GM23338 (cell line): ENCODE results near the gene SEC16A. TPM values are rescaled to one million over a fixed set of nuclear protein-coding genes. Genes with fewer than 3 reads are reported as not detected.

Experiments
- ATAC-seq: fragments of 200-7000 bp; cut with Tn5 transposase; 3 replicates; pipeline ENCODE4 v1.9.1; 2020
- DNase-seq: peaks from one replicate; pipeline ENCODE4 v3.0.0-alpha.2; 2015; ENCODE audit warnings: low spot score
- H2AFZ ChIP-seq: fragments of 200-600 bp; sonication (generic); 2 replicates; pipeline ENCODE4 v1.8.0; 2016; ENCODE audit warnings: antibody characterized with exemption, mild to moderate bottlenecking, moderate library complexity
- H3F3A ChIP-seq: fragments of 200-600 bp; sonication (generic); replicated peaks from 2 replicates; pipeline ENCODE4 v1.8.0; 2017; ENCODE audit warnings: antibody characterized with exemption, mixed run types, low read depth
- H3K27ac ChIP-seq: fragments of 200-600 bp; sonication (generic); 2 replicates; pipeline ENCODE4 v1.6.1; 2016; ENCODE audit warnings: low read depth
- H3K27me3 ChIP-seq: fragments of 200-600 bp; sonication (generic); 2 replicates; pipeline ENCODE4 v1.8.0; 2016; ENCODE audit warnings: mild to moderate bottlenecking, mixed run types, moderate library complexity; ENCODE audit not compliant: insufficient read depth
- H3K36me3 ChIP-seq: fragments of 200-600 bp; sonication (generic); 2 replicates; pipeline ENCODE4 v1.8.0; 2016; ENCODE audit warnings: mild to moderate bottlenecking; ENCODE audit not compliant: insufficient read depth
- H3K4me1 ChIP-seq: fragments of 200-600 bp; sonication (generic); 2 replicates; pipeline ENCODE4 v1.8.0; 2016; ENCODE audit warnings: mild to moderate bottlenecking, moderate library complexity; ENCODE audit not compliant: insufficient read depth
- H3K4me2 ChIP-seq: fragments of 200-600 bp; sonication (generic); 2 replicates; pipeline ENCODE4 v1.7.1; 2017; ENCODE audit warnings: mixed run types
- H3K4me3 ChIP-seq: fragments of 200-600 bp; sonication (generic); 2 replicates; pipeline ENCODE4 v1.6.1; 2016; ENCODE audit warnings: mixed run types
- H3K79me2 ChIP-seq: fragments of 200-600 bp; sonication (generic); replicated peaks from 2 replicates; pipeline ENCODE4 v1.8.0; 2017; ENCODE audit warnings: mild to moderate bottlenecking; ENCODE audit not compliant: insufficient read depth
- H3K9me2 ChIP-seq: fragments of 200-600 bp; sonication (generic); 2 replicates; pipeline ENCODE4 v1.8.0; 2017; ENCODE audit not compliant: insufficient read depth
- H4K20me1 ChIP-seq: fragments of 200-600 bp; sonication (generic); replicated peaks from 2 replicates; pipeline ENCODE4 v1.8.0; 2017; ENCODE audit warnings: mild to moderate bottlenecking; ENCODE audit not compliant: insufficient read depth
- H3K27ac Mint-ChIP-seq: 2 replicates; pipeline ENCODE4 v1.8.0; 2020; ENCODE audit warnings: inconsistent platforms, mild to moderate bottlenecking, moderate library complexity, mixed read lengths
- H3K27me3 Mint-ChIP-seq: 3 replicates; pipeline ENCODE4 v1.8.0; 2022; ENCODE audit warnings: low read depth, mild to moderate bottlenecking, moderate library complexity, mixed read lengths, inconsistent platforms; ENCODE audit not compliant: insufficient read depth, poor library complexity
- H3K36me3 Mint-ChIP-seq: 3 replicates; pipeline ENCODE4 v1.8.0; 2021; ENCODE audit warnings: low read depth, mild to moderate bottlenecking, inconsistent platforms, moderate library complexity, mixed read lengths
- H3K4me1 Mint-ChIP-seq: 3 replicates; pipeline ENCODE4 v1.8.0; 2020; ENCODE audit warnings: mild to moderate bottlenecking, inconsistent platforms, mixed read lengths
- H3K4me3 Mint-ChIP-seq: 3 replicates; pipeline ENCODE4 v1.8.0; 2021; ENCODE audit warnings: moderate library complexity, mild to moderate bottlenecking, inconsistent platforms, mixed read lengths
- H3K9me3 Mint-ChIP-seq: 3 replicates; pipeline ENCODE4 v1.8.0; 2020; ENCODE audit warnings: moderate library complexity, mild to moderate bottlenecking, inconsistent platforms, mixed read lengths
- JUNB ChIP-seq: IDR thresholded peaks from one replicate; pipeline ENCODE4 v1.6.1; 2016; ENCODE audit warnings: antibody characterized with exemption; ENCODE audit not compliant: unreplicated experiment
- ZNF114 ChIP-seq: fragments of 250-450 bp; sonication (Bioruptor Pico); IDR thresholded peaks from 2 replicates; pipeline ENCODE4 v1.5.0; 2020; ENCODE audit warnings: mild to moderate bottlenecking, moderate library complexity
- ZNF331 ChIP-seq: fragments of 250-450 bp; sonication (Bioruptor Pico); IDR thresholded peaks from 2 replicates; pipeline ENCODE4 v1.5.0; 2020; ENCODE audit warnings: low read depth, mild to moderate bottlenecking, moderate library complexity
- polyA plus RNA-seq: library from polyadenylated mRNA; unstranded; fragments of >200 nt; fragmentation: Nextera tagmentation; extraction: Ambion mirVana; gene quantifications from 2 replicates; pipeline ENCODE4 v1.2.1, GENCODE V29; 2016
- total RNA-seq: library from RNA; depleted of rRNA; stranded (reverse); fragments of >200 nt; shearing (Covaris generic); gene quantifications from 2 replicates; pipeline ENCODE4 v1.2.3, GENCODE V29; 2014
- TF ChIP-seq, protein P1 (sequence below): IDR thresholded peaks from 2 replicates; pipeline ENCODE4 v1.6.1; 2016; ENCODE audit warnings: antibody characterized with exemption
- TF ChIP-seq, protein P2 (sequence below), 2 experiments: fragments of 200-600 bp in 1 of 2; sonication (generic) in 1 of 2; conservative IDR thresholded peaks; 2 replicates each; pipeline versions ENCODE4 v1.5.1 to v1.6.1; 2016 to 2017; ENCODE audit warnings: antibody characterized with exemption in 2 of 2, low read depth in 2 of 2, mild to moderate bottlenecking in 2 of 2, moderate library complexity in 1 of 2
- TF ChIP-seq, protein P3 (sequence below): fragments of 250-450 bp; sonication (Bioruptor Pico); IDR thresholded peaks from 2 replicates; pipeline ENCODE4 v1.5.0; 2020; ENCODE audit warnings: mild to moderate bottlenecking, moderate library complexity

SEC16A gene
- total and polyA plus RNA-seq, 2 experiments from 2014 or later: 34.0 to 59.2 TPM

DNA sequence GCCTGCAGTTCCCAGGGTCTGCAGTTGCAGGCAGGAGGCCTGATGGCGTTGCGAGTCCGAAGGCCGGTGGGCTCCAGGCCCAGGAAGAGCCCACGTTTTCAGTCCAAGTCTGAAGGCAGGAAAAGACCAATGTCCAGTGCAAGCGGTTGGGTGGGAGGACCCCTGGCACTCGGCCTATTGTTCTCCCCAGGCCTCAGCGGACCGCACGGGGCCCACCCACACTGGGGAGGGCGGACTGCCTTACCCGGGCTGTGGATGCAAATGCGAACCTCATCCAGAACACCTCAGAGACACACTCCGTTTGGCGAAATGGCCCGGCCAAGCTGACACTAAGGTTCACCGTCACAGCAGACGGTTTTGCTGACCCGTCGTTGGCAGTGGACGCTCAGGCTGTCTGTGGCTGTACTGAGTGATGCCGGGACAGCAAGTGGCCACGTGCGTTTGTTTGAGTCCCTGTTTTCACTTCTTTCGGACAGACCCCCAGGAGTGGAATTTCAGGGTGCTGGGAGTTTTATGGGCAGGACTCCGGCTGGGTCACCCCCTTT lies 10.2 kb upstream of the SEC16A start:
- Mint-ChIP-seq H3K36me3 (peaks cover 6% of the 10 kb centered on the region; the same call in 2 of the 3 replicates), H3K4me3 (no peak overlapping the region), H3K27ac (no peak overlapping the region), H3K4me1 (no peaks in the 10 kb centered on the region), H3K9me3 (no peaks in the 10 kb centered on the region), H3K27me3 (peaks cover 6% of the 10 kb centered on the region)
- 0 out of 2 replicates have a peak, but pooled peaks cover 5% of the 10 kb centered on the region for H3K36me3 ChIP-seq
- DNase-seq: no peak
- H3F3A ChIP-seq: 0 out of 2 replicates have a peak, but pooled peaks cover 4% of the 10 kb centered on the region
- TF ChIP-seq, protein P1, sequence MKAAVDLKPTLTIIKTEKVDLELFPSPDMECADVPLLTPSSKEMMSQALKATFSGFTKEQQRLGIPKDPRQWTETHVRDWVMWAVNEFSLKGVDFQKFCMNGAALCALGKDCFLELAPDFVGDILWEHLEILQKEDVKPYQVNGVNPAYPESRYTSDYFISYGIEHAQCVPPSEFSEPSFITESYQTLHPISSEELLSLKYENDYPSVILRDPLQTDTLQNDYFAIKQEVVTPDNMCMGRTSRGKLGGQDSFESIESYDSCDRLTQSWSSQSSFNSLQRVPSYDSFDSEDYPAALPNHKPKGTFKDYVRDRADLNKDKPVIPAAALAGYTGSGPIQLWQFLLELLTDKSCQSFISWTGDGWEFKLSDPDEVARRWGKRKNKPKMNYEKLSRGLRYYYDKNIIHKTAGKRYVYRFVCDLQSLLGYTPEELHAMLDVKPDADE: no peak
- TF ChIP-seq, protein P2, sequence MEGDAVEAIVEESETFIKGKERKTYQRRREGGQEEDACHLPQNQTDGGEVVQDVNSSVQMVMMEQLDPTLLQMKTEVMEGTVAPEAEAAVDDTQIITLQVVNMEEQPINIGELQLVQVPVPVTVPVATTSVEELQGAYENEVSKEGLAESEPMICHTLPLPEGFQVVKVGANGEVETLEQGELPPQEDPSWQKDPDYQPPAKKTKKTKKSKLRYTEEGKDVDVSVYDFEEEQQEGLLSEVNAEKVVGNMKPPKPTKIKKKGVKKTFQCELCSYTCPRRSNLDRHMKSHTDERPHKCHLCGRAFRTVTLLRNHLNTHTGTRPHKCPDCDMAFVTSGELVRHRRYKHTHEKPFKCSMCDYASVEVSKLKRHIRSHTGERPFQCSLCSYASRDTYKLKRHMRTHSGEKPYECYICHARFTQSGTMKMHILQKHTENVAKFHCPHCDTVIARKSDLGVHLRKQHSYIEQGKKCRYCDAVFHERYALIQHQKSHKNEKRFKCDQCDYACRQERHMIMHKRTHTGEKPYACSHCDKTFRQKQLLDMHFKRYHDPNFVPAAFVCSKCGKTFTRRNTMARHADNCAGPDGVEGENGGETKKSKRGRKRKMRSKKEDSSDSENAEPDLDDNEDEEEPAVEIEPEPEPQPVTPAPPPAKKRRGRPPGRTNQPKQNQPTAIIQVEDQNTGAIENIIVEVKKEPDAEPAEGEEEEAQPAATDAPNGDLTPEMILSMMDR (conservative IDR thresholded peaks at IDR 0.05; ENCODE audit: low read depth in 2 of 2): no peak
- TF ChIP-seq ZNF114 (CRISPR knock-in tag): no peak
- TF ChIP-seq, protein P3, sequence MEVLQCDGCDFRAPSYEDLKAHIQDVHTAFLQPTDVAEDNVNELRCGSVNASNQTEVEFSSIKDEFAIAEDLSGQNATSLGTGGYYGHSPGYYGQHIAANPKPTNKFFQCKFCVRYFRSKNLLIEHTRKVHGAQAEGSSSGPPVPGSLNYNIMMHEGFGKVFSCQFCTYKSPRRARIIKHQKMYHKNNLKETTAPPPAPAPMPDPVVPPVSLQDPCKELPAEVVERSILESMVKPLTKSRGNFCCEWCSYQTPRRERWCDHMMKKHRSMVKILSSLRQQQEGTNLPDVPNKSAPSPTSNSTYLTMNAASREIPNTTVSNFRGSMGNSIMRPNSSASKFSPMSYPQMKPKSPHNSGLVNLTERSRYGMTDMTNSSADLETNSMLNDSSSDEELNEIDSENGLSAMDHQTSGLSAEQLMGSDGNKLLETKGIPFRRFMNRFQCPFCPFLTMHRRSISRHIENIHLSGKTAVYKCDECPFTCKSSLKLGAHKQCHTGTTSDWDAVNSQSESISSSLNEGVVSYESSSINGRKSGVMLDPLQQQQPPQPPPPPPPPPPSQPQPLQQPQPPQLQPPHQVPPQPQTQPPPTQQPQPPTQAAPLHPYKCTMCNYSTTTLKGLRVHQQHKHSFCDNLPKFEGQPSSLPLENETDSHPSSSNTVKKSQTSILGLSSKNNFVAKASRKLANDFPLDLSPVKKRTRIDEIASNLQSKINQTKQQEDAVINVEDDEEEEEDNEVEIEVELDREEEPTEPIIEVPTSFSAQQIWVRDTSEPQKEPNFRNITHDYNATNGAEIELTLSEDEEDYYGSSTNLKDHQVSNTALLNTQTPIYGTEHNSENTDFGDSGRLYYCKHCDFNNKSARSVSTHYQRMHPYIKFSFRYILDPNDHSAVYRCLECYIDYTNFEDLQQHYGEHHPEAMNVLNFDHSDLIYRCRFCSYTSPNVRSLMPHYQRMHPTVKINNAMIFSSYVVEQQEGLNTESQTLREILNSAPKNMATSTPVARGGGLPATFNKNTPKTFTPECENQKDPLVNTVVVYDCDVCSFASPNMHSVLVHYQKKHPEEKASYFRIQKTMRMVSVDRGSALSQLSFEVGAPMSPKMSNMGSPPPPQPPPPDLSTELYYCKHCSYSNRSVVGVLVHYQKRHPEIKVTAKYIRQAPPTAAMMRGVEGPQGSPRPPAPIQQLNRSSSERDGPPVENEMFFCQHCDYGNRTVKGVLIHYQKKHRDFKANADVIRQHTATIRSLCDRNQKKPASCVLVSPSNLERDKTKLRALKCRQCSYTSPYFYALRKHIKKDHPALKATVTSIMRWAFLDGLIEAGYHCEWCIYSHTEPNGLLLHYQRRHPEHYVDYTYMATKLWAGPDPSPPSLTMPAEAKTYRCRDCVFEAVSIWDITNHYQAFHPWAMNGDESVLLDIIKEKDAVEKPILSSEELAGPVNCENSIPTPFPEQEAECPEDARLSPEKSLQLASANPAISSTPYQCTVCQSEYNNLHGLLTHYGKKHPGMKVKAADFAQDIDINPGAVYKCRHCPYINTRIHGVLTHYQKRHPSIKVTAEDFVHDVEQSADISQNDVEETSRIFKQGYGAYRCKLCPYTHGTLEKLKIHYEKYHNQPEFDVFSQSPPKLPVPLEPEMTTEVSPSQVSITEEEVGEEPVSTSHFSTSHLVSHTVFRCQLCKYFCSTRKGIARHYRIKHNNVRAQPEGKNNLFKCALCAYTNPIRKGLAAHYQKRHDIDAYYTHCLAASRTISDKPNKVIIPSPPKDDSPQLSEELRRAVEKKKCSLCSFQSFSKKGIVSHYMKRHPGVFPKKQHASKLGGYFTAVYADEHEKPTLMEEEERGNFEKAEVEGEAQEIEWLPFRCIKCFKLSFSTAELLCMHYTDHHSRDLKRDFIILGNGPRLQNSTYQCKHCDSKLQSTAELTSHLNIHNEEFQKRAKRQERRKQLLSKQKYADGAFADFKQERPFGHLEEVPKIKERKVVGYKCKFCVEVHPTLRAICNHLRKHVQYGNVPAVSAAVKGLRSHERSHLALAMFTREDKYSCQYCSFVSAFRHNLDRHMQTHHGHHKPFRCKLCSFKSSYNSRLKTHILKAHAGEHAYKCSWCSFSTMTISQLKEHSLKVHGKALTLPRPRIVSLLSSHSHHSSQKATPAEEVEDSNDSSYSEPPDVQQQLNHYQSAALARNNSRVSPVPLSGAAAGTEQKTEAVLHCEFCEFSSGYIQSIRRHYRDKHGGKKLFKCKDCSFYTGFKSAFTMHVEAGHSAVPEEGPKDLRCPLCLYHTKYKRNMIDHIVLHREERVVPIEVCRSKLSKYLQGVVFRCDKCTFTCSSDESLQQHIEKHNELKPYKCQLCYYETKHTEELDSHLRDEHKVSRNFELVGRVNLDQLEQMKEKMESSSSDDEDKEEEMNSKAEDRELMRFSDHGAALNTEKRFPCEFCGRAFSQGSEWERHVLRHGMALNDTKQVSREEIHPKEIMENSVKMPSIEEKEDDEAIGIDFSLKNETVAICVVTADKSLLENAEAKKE (CRISPR knock-in tag): no peak
- no peak for TF ChIP-seq ZNF331 (CRISPR knock-in tag)
- no peak for TF ChIP-seq JUNB
- H3K27ac ChIP-seq: no peak overlapping the region
- no peak for ATAC-seq
- H2AFZ ChIP-seq: no peak overlapping the region
- no peaks in the 10 kb centered on the region for H3K9me2 ChIP-seq
- no peaks in the 10 kb centered on the region for H3K4me1 ChIP-seq
- H3K4me3 ChIP-seq: no peak overlapping the region
- H4K20me1 ChIP-seq: no peaks in the 10 kb centered on the region
- no peaks in the 10 kb centered on the region for H3K27me3 ChIP-seq
- no peaks in the 10 kb centered on the region for H3K79me2 ChIP-seq
- H3K4me2 ChIP-seq: no peak overlapping the region
